ENCODE data around the gene RNF20.
A peak's percentile ranks its signal among the peaks of the same experiment; 100 is the strongest.

The RNF20 gene

DNA sequence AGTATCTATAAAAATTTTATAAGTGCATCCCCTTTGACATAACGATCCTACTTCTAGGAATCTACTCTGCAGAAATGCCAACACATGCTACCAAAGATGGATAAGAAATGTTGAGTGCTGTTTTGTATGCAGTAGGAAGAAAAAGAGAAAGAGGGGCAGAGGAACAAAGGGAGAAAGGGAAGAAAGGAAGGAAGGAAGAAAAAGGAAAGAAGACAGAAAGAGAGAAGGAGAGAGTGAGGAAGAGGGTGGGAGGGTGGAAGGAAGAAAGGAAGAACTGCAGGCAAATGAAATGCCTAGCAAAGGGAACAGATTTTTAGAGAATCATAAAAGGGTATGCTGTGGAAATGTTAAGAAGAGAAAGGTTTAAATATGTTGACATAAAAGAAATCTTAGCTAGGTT, 49.6 kb upstream of the RNF20 start (continued):
- TF ChIP-seq, protein P1, sequence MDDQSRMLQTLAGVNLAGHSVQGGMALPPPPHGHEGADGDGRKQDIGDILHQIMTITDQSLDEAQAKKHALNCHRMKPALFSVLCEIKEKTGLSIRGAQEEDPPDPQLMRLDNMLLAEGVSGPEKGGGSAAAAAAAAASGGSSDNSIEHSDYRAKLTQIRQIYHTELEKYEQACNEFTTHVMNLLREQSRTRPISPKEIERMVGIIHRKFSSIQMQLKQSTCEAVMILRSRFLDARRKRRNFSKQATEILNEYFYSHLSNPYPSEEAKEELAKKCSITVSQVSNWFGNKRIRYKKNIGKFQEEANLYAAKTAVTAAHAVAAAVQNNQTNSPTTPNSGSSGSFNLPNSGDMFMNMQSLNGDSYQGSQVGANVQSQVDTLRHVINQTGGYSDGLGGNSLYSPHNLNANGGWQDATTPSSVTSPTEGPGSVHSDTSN (CRISPR knock-in tag; IDR thresholded peaks at IDR 0.05): no peak
- TF ChIP-seq, protein P2, sequence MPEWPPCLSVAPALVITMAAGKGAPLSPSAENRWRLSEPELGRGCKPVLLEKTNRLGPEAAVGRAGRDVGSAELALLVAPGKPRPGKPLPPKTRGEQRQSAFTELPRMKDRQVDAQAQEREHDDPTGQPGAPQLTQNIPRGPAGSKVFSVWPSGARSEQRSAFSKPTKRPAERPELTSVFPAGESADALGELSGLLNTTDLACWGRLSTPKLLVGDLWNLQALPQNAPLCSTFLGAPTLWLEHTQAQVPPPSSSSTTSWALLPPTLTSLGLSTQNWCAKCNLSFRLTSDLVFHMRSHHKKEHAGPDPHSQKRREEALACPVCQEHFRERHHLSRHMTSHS (tag by site-specific recombination; IDR thresholded peaks at IDR 0.05): no peak

- POLR2A ChIA-PET: interaction anchor here (0.9 to 2.5 kb wide), 6 partner anchors 9 to 87 kb away, joined by 3 to 17 read pairs (median 4); partner anchors contain the start of genes MRPL50, RNF20 and ZNF189
- H3K27ac ChIP-seq (ENCODE audit: extremely low read depth, low read depth, low read length): peak overlapping the region; percentile 72; the same call in 1 of the 2 replicates
- H3K9me3 ChIP-seq (ENCODE audit: control insufficient read depth, insufficient read depth, low read depth, low read length): no peaks in the 10 kb centered on the region
- H3K4me3 ChIP-seq (ENCODE audit: low read depth, low read length): peak overlapping the region; percentile 53
- CTCF ChIA-PET: interaction anchor here (0.6 to 3.9 kb wide), 12 partner anchors 11 to 1104 kb away, joined by 3 to 21 read pairs (median 6); no protein-coding TSS in a partner anchor
- no peaks in the 10 kb centered on the region for H3K36me3 ChIP-seq (ENCODE audit: control insufficient read depth in 2 of 2, insufficient read depth in 1 of 2, low read length in 2 of 2)
- H3K4me1 ChIP-seq (ENCODE audit: control insufficient read depth, insufficient read depth, low read length): no peaks in the 10 kb centered on the region
- TF ChIP-seq ZNF391 (tag by site-specific recombination; IDR thresholded peaks at IDR 0.05; ENCODE audit: borderline replicate concordance, low read depth) (peak; percentile 23; the same call in 1 of the 2 replicates), SP2 (tag by site-specific recombination; IDR thresholded peaks at IDR 0.05) (peak; percentile 33), ZIC2 (tag by site-specific recombination; IDR thresholded peaks at IDR 0.05) (peak; percentile 78), ZNF585B (tag by site-specific recombination; IDR thresholded peaks at IDR 0.05) (no peak), GLIS1 (tag by site-specific recombination; IDR thresholded peaks at IDR 0.05) (peak; percentile 65), ZBTB20 (tag by site-specific recombination; IDR thresholded peaks at IDR 0.05) (peak; percentile 10; the same call in 1 of the 2 replicates), ZBTB8A (tag by site-specific recombination; IDR thresholded peaks at IDR 0.05) (peak; percentile 59), ZSCAN16 (tag by site-specific recombination; IDR thresholded peaks at IDR 0.05) (no peak), BCL11B (tag by site-specific recombination; IDR thresholded peaks at IDR 0.05; ENCODE audit: low read depth) (0 out of 2 replicates have a peak, but pooled peaks have one; percentile 14), ZNF843 (tag by site-specific recombination; IDR thresholded peaks at IDR 0.05) (0 out of 2 replicates have a peak, but pooled peaks have one; percentile 7)
- TF ChIP-seq, protein P3, sequence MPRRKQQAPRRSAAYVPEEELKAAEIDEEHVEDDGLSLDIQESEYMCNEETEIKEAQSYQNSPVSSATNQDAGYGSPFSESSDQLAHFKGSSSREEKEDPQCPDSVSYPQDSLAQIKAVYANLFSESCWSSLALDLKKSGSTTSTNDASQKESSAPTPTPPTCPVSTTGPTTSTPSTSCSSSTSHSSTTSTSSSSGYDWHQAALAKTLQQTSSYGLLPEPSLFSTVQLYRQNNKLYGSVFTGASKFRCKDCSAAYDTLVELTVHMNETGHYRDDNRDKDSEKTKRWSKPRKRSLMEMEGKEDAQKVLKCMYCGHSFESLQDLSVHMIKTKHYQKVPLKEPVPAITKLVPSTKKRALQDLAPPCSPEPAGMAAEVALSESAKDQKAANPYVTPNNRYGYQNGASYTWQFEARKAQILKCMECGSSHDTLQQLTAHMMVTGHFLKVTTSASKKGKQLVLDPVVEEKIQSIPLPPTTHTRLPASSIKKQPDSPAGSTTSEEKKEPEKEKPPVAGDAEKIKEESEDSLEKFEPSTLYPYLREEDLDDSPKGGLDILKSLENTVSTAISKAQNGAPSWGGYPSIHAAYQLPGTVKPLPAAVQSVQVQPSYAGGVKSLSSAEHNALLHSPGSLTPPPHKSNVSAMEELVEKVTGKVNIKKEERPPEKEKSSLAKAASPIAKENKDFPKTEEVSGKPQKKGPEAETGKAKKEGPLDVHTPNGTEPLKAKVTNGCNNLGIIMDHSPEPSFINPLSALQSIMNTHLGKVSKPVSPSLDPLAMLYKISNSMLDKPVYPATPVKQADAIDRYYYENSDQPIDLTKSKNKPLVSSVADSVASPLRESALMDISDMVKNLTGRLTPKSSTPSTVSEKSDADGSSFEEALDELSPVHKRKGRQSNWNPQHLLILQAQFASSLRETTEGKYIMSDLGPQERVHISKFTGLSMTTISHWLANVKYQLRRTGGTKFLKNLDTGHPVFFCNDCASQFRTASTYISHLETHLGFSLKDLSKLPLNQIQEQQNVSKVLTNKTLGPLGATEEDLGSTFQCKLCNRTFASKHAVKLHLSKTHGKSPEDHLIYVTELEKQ (tag by site-specific recombination; IDR thresholded peaks at IDR 0.05; ENCODE audit: borderline replicate concordance): no peak
- TF ChIP-seq, protein P4, sequence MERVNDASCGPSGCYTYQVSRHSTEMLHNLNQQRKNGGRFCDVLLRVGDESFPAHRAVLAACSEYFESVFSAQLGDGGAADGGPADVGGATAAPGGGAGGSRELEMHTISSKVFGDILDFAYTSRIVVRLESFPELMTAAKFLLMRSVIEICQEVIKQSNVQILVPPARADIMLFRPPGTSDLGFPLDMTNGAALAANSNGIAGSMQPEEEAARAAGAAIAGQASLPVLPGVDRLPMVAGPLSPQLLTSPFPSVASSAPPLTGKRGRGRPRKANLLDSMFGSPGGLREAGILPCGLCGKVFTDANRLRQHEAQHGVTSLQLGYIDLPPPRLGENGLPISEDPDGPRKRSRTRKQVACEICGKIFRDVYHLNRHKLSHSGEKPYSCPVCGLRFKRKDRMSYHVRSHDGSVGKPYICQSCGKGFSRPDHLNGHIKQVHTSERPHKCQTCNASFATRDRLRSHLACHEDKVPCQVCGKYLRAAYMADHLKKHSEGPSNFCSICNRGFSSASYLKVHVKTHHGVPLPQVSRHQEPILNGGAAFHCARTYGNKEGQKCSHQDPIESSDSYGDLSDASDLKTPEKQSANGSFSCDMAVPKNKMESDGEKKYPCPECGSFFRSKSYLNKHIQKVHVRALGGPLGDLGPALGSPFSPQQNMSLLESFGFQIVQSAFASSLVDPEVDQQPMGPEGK (tag by site-specific recombination; IDR thresholded peaks at IDR 0.05): peak; percentile 28; the same call in 1 of the 2 replicates
- TF ChIP-seq, protein P5, sequence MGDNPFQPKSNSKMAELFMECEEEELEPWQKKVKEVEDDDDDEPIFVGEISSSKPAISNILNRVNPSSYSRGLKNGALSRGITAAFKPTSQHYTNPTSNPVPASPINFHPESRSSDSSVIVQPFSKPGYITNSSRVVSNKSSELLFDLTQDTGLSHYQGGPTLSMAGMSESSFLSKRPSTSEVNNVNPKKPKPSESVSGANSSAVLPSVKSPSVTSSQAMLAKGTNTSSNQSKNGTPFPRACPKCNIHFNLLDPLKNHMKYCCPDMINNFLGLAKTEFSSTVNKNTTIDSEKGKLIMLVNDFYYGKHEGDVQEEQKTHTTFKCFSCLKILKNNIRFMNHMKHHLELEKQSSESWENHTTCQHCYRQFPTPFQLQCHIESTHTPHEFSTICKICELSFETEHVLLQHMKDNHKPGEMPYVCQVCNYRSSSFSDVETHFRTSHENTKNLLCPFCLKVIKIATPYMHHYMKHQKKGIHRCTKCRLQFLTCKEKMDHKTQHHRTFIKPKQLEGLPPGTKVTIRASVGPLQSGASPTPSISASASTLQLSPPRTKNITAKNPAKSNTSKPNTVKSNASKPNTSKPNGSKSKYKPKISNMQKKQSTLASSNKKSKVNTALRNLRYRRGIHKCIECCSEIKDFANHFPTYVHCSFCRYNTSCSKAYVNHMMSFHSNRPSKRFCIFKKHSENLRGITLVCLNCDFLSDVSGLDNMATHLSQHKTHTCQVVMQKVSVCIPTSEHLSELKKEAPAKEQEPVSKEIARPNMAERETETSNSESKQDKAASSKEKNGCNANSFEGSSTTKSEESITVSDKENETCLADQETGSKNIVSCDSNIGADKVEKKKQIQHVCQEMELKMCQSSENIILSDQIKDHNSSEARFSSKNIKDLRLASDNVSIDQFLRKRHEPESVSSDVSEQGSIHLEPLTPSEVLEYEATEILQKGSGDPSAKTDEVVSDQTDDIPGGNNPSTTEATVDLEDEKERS (tag by site-specific recombination; IDR thresholded peaks at IDR 0.05): no peak
- TF ChIP-seq, protein P6, sequence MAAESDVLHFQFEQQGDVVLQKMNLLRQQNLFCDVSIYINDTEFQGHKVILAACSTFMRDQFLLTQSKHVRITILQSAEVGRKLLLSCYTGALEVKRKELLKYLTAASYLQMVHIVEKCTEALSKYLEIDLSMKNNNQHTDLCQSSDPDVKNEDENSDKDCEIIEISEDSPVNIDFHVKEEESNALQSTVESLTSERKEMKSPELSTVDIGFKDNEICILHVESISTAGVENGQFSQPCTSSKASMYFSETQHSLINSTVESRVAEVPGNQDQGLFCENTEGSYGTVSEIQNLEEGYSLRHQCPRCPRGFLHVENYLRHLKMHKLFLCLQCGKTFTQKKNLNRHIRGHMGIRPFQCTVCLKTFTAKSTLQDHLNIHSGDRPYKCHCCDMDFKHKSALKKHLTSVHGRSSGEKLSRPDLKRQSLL (tag by site-specific recombination; IDR thresholded peaks at IDR 0.05): peak; percentile 65; the same call in 1 of the 2 replicates
- TF ChIP-seq, protein P7, sequence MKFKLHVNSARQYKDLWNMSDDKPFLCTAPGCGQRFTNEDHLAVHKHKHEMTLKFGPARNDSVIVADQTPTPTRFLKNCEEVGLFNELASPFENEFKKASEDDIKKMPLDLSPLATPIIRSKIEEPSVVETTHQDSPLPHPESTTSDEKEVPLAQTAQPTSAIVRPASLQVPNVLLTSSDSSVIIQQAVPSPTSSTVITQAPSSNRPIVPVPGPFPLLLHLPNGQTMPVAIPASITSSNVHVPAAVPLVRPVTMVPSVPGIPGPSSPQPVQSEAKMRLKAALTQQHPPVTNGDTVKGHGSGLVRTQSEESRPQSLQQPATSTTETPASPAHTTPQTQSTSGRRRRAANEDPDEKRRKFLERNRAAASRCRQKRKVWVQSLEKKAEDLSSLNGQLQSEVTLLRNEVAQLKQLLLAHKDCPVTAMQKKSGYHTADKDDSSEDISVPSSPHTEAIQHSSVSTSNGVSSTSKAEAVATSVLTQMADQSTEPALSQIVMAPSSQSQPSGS (tag by site-specific recombination; IDR thresholded peaks at IDR 0.05; ENCODE audit: low read depth): peak; percentile 28; the same call in 1 of the 2 replicates
Measured at GRCh38 chr9:101485924-101486692, 47.5 kb upstream of the RNF20 start.

All from HEK293 (cell line).